Measurements from ENCODE around the gene ARHGAP40.

Gene ARHGAP40

DNA sequence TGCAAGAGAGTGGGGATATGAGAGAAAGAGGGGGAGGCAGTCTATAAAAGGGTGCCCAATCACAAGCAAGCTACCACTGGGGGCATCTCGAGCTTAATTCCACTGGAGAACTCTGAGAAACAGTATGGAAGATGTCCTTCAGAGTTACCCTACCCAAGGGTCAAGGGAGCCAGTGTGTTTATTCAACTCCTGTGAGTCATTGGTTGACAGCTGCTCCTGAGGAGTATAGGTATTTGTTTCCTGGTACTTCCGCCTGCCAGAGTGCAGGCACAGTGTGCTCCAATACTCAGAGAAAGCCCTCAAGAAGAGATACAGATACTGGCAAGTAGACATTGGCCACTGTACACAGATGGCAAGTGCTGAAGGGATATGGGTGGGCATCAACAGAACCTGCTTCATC is 49.5 kb downstream of the ARHGAP40 start:
- in situ Hi-C loops (cut with HindIII; ENCODE audit: low pct_ligation_motif_present, low sequenced_read_pairs): no loop called here
- TF ChIP-seq, protein P1, sequence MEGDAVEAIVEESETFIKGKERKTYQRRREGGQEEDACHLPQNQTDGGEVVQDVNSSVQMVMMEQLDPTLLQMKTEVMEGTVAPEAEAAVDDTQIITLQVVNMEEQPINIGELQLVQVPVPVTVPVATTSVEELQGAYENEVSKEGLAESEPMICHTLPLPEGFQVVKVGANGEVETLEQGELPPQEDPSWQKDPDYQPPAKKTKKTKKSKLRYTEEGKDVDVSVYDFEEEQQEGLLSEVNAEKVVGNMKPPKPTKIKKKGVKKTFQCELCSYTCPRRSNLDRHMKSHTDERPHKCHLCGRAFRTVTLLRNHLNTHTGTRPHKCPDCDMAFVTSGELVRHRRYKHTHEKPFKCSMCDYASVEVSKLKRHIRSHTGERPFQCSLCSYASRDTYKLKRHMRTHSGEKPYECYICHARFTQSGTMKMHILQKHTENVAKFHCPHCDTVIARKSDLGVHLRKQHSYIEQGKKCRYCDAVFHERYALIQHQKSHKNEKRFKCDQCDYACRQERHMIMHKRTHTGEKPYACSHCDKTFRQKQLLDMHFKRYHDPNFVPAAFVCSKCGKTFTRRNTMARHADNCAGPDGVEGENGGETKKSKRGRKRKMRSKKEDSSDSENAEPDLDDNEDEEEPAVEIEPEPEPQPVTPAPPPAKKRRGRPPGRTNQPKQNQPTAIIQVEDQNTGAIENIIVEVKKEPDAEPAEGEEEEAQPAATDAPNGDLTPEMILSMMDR (IDR thresholded peaks at IDR 0.05; ENCODE audit: low read depth, low read length, missing control alignments): no peak
- no peak overlapping the region for H3K27ac ChIP-seq
- H3K4me3 ChIP-seq (ENCODE audit: low read depth, low read length): no peak overlapping the region
- H3K36me3 ChIP-seq (replicated peaks): no peaks in the 10 kb centered on the region
- no peak for DNase-seq
- peaks cover 13% of the 10 kb centered on the region for H3K27me3 ChIP-seq (replicated peaks)

DNA sequence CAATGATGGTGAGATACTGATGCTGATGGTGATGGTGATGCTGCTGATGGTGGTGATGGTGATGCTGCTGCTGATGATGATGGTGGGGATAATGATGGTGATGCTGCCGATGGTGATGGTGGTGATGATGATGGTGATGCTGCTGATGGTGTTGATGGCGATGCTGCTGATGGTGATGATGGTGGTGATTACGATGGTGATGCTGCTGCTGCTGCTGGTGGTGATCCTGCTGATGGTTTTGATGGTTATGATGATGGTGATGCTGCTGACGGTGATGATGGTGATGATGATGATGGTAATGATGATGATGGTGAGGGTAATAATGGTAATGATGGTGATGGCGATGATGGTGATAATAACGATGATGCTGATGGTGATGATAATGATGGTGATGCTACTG is 50.0 kb downstream of the ARHGAP40 start:
- no peaks in the 10 kb centered on the region for H3K36me3 ChIP-seq (replicated peaks)
- in situ Hi-C loops (cut with HindIII; ENCODE audit: low pct_ligation_motif_present, low sequenced_read_pairs): no loop called here
- no peak overlapping the region for H3K27ac ChIP-seq
- TF ChIP-seq, protein P1 (IDR thresholded peaks at IDR 0.05; ENCODE audit: low read depth, low read length, missing control alignments): no peak
- DNase-seq: no peak
- peaks cover 10% of the 10 kb centered on the region for H3K27me3 ChIP-seq (replicated peaks)
- no peak overlapping the region for H3K4me3 ChIP-seq (ENCODE audit: low read depth, low read length)

DNA sequence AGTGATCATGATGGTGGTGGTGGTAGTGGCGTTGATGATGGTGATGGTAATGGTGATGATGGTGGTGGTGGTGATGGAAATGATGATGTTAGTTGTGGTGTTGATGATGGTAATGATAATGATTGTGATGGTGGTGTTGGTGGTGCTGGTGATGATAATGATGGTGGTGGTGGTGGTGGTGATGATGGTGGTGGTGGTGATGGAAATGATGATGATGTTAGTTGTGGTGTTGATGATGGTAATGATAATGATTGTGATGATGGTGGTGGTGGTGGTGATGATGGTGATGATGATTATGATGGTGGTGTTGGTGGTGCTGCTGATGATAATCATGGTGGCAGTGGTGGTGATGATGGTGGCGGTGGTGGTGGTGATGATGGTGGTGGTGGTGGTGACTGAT is 51.4 kb downstream of the ARHGAP40 start:
- in situ Hi-C loops (cut with HindIII; ENCODE audit: low pct_ligation_motif_present, low sequenced_read_pairs): no loop called here
- DNase-seq: no peak

DNA sequence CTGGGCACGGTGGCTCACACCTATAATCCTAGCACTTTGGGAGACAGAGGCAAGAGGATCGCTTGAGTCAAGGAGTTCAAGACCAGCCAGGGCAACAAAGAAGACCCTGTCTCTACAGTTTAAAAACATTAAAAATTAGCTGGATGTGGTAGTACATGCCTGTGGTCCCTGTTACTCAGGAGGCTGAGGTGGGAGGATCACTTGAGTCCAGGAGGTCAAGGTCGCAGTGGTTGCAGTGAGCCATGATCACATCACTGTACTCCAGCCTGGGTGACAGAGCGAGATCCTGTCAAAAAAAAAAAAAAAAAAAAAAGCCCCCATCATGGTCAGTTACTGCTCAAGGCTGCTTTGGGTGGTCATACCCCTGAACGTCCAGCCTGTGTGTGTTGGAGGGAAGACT is 55.8 kb downstream of the ARHGAP40 start:
- Histone ChIP-seq H3K27me3 (replicated peaks) (no peaks in the 10 kb centered on the region), H3K27ac (no peak overlapping the region), H3K36me3 (replicated peaks) (no peaks in the 10 kb centered on the region), H3K4me3 (ENCODE audit: low read depth, low read length) (no peak overlapping the region)
- no peak for DNase-seq
- in situ Hi-C loops (cut with HindIII; ENCODE audit: low pct_ligation_motif_present, low sequenced_read_pairs): no loop called here
- TF ChIP-seq, protein P1 (IDR thresholded peaks at IDR 0.05; ENCODE audit: low read depth, low read length, missing control alignments): no peak

More for the DNA sequence above, 51.4 kb downstream of the ARHGAP40 start:
- Histone ChIP-seq H3K4me3 (ENCODE audit: low read depth, low read length) (no peak overlapping the region), H3K27me3 (replicated peaks) (peaks cover 2% of the 10 kb centered on the region), H3K27ac (no peak overlapping the region), H3K36me3 (replicated peaks) (no peaks in the 10 kb centered on the region)
- TF ChIP-seq, protein P1 (IDR thresholded peaks at IDR 0.05; ENCODE audit: low read depth, low read length, missing control alignments): no peak

DNA sequence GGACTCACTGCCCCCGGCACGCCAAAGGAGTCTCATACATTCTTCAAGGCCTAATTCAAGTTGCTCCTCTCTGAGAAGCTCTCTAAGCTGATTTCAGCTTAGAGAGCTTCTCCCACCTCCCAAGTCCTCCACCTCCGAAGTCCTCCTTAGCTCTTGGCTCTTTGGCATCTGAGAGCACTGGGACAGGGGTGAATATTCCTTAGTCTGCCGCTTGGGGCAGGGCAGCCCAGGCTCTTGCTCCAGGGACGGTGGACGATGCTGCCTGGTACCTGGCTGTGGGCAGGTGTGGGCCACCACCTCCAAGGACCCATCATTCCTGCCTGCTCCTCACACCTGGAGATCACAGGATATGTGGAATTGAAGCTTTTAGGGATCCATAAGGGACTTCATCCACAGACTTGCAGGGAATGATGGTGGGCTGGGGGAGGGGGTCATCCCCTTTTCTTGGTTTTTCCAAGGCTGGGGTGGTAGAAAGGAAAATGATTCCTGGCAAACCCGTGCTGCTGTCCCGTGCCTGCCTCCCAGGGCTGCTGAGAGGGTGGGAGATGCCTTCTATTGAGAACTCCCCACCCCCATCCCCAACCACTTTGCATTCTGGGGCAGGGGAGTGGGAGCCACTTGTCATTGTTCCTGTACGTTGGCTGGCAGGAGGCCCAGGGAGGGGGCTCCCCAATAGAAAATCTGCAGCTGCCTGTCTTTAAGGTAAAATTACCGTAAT is 57.4 kb downstream of the ARHGAP40 start:
- H3K36me3 ChIP-seq (replicated peaks): no peaks in the 10 kb centered on the region
- DNase-seq: no peak
- TF ChIP-seq, protein P1 (IDR thresholded peaks at IDR 0.05; ENCODE audit: low read depth, low read length, missing control alignments): peak; percentile 78
- H3K27ac ChIP-seq: no peak overlapping the region
- no peak overlapping the region for H3K4me3 ChIP-seq (ENCODE audit: low read depth, low read length)
- in situ Hi-C loops (cut with HindIII; ENCODE audit: low pct_ligation_motif_present, low sequenced_read_pairs): no loop called here
- no peaks in the 10 kb centered on the region for H3K27me3 ChIP-seq (replicated peaks)

DNA sequence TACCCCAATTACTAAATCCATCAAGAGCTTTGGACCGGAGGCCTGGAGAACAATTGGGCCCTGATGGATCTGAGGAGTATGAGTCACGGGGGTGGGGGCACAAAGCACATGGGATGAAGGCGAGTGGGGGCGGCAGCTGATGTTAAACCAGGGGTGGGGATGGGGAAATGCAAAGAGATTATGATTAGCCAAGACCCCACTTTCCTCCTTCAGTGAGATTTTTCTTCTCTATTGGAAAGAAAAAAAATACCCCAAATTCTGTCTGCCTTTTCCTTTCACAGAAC is 57.9 kb downstream of the ARHGAP40 start:
- H3K27me3 ChIP-seq (replicated peaks): no peaks in the 10 kb centered on the region
- in situ Hi-C loops (cut with HindIII; ENCODE audit: low pct_ligation_motif_present, low sequenced_read_pairs): no loop called here
- TF ChIP-seq, protein P1 (IDR thresholded peaks at IDR 0.05; ENCODE audit: low read depth, low read length, missing control alignments): no peak
- H3K27ac ChIP-seq: no peak overlapping the region
- H3K36me3 ChIP-seq (replicated peaks): no peaks in the 10 kb centered on the region
- no peak overlapping the region for H3K4me3 ChIP-seq (ENCODE audit: low read depth, low read length)
- DNase-seq: no peak
